Neural progenitor cell (in vitro differentiated cells): ENCODE data around the gene HPGDS. TPM values are rescaled to one million over a fixed set of nuclear protein-coding genes. Genes with fewer than 3 reads are reported as not detected.

Experiments
- DNase-seq: peaks from one replicate; pipeline ENCODE4 v3.0.0-alpha.2; 2016; ENCODE audit warnings: low spot score
- H2AFZ ChIP-seq: fragments of 200-600 bp; sonication (generic); replicated peaks from 2 replicates; pipeline ENCODE4 v1.6.1; 2016; ENCODE audit warnings: antibody characterized with exemption
- H3F3A ChIP-seq: fragments of 200-600 bp; sonication (generic); 2 replicates; pipeline ENCODE4 v1.6.1; 2016; ENCODE audit warnings: antibody characterized with exemption, low read depth
- H3K27ac ChIP-seq: fragments of 200-600 bp; sonication (generic); 2 replicates; pipeline ENCODE4 v1.5.1; 2016; ENCODE audit warnings: mild to moderate bottlenecking
- H3K27me3 ChIP-seq: fragments of 200-600 bp; sonication (generic); 2 replicates; pipeline ENCODE4 v1.6.1; 2016; ENCODE audit warnings: mild to moderate bottlenecking, moderate library complexity
- H3K36me3 ChIP-seq: fragments of 200-600 bp; sonication (generic); 2 replicates; pipeline ENCODE4 v1.5.1; 2016
- H3K4me1 ChIP-seq: fragments of 200-600 bp; sonication (generic); 2 replicates; pipeline ENCODE4 v1.6.1; 2016; ENCODE audit warnings: mixed run types
- H3K4me2 ChIP-seq: fragments of 200-600 bp; sonication (generic); 2 replicates; pipeline ENCODE4 v1.6.1; 2016
- H3K4me3 ChIP-seq: fragments of 200-600 bp; sonication (generic); 2 replicates; pipeline ENCODE4 v1.5.1; 2016
- H3K79me2 ChIP-seq: fragments of 200-600 bp; sonication (generic); 2 replicates; pipeline ENCODE4 v1.6.1; 2016; ENCODE audit warnings: low read depth
- H3K9ac ChIP-seq: fragments of 200-600 bp; sonication (generic); 2 replicates; pipeline ENCODE4 v1.6.1; 2016
- H3K9me3 ChIP-seq: fragments of 200-600 bp; sonication (generic); 2 replicates; pipeline ENCODE4 v1.5.1; 2016; ENCODE audit warnings: low read depth
- H4K20me1 ChIP-seq: fragments of 200-600 bp; sonication (generic); 2 replicates; pipeline ENCODE4 v1.6.1; 2016; ENCODE audit warnings: low read depth
- H3K27ac Mint-ChIP-seq: 3 replicates; pipeline ENCODE4 v1.8.0; 2021; ENCODE audit warnings: mixed read lengths
- H3K27me3 Mint-ChIP-seq: 2 replicates; pipeline ENCODE4 v1.8.0; 2022; ENCODE audit warnings: low read depth, mild to moderate bottlenecking, inconsistent platforms, moderate library complexity, mixed read lengths; ENCODE audit not compliant: insufficient read depth
- H3K36me3 Mint-ChIP-seq: 3 replicates; pipeline ENCODE4 v1.8.0; 2021; ENCODE audit warnings: mixed read lengths
- H3K4me1 Mint-ChIP-seq: 3 replicates; pipeline ENCODE4 v1.8.0; 2021; ENCODE audit warnings: mixed read lengths
- H3K4me3 Mint-ChIP-seq: 3 replicates; pipeline ENCODE4 v1.8.0; 2021; ENCODE audit warnings: mild to moderate bottlenecking, moderate library complexity, mixed read lengths
- H3K9me3 Mint-ChIP-seq: 3 replicates; pipeline ENCODE4 v1.8.0; 2020; ENCODE audit warnings: mixed read lengths
- CTCF ChIP-seq: fragments of 200-600 bp; sonication (generic); IDR thresholded peaks from 2 replicates; pipeline ENCODE4 v1.5.1; 2017; ENCODE audit warnings: antibody characterized with exemption, mild to moderate bottlenecking
- EZH2 ChIP-seq: fragments of 200-600 bp; sonication (generic); IDR thresholded peaks from 2 replicates; pipeline ENCODE4 v1.6.1; 2017; ENCODE audit warnings: antibody characterized with exemption, mild to moderate bottlenecking, moderate library complexity
- EZH2phosphoT487 ChIP-seq: fragments of 200-600 bp; sonication (generic); IDR thresholded peaks from 2 replicates; pipeline ENCODE4 v1.6.1; 2017; ENCODE audit warnings: antibody characterized with exemption
- total RNA-seq: library from RNA; depleted of rRNA; stranded (reverse); fragments of >200 nt; gene quantifications from 2 replicates; pipeline ENCODE4 v1.2.3, GENCODE V29; 2015; ENCODE audit warnings: low replicate concordance

The HPGDS gene
- total RNA-seq, 1 donor from 2014 or later: not detected

DNA sequence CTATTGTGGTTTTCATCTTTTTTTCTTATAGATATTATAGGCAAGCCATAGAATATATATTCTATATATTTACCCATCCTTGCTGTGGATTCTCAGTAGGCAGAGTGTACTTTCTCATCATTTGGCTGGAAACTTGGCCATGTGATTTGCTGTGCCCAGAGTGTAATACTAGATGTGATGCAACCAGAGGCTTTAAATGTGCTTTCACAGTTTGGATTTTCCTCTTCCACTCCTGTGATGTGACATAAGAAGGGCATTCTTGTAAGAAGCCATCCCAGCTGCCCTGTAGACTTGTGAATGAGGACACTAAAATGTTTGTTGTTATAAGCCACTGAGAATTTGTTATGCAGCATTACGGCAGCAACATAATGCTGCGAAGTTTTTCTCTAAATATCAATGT lies 10.4 kb upstream of the HPGDS start:
- Histone ChIP-seq H3K9ac (no peak overlapping the region), H3K27me3 (no peaks in the 10 kb centered on the region), H4K20me1 (no peaks in the 10 kb centered on the region), H3K27ac (no peak overlapping the region), H3K4me2 (no peak overlapping the region), H3K79me2 (no peaks in the 10 kb centered on the region), H3K4me1 (no peaks in the 10 kb centered on the region), H3K4me3 (no peak overlapping the region), H3F3A (no peaks in the 10 kb centered on the region), H3K36me3 (no peaks in the 10 kb centered on the region), H3K9me3 (no peaks in the 10 kb centered on the region), H2AFZ (no peak overlapping the region)
- no peak for DNase-seq
- no peak for TF ChIP-seq CTCF
- TF ChIP-seq EZH2: no peak
- TF ChIP-seq EZH2phosphoT487: no peak
- Mint-ChIP-seq H3K27me3 (no peaks in the 10 kb centered on the region), H3K27ac (no peak overlapping the region), H3K4me1 (peaks cover 10% of the 10 kb centered on the region), H3K4me3 (no peak overlapping the region), H3K36me3 (no peaks in the 10 kb centered on the region), H3K9me3 (peaks cover 2% of the 10 kb centered on the region)

GRCh38 chr4:94352163-94352562 lies 9.5 kb upstream of the HPGDS start:
- no peaks in the 10 kb centered on the region for H3K79me2 ChIP-seq
- no peaks in the 10 kb centered on the region for H3K27me3 ChIP-seq
- no peak for DNase-seq
- no peaks in the 10 kb centered on the region for H3K27me3 Mint-ChIP-seq
- peaks cover 10% of the 10 kb centered on the region for H3K4me1 Mint-ChIP-seq
- no peak overlapping the region for H3K9ac ChIP-seq
- no peak overlapping the region for H3K4me3 ChIP-seq
- H3K4me3 Mint-ChIP-seq: no peak overlapping the region
- no peaks in the 10 kb centered on the region for H3K36me3 Mint-ChIP-seq
- peaks cover 2% of the 10 kb centered on the region for H3K9me3 Mint-ChIP-seq
- H4K20me1 ChIP-seq: no peaks in the 10 kb centered on the region
- H3K27ac Mint-ChIP-seq: no peak overlapping the region
- no peaks in the 10 kb centered on the region for H3K9me3 ChIP-seq
- H3K4me1 ChIP-seq: no peaks in the 10 kb centered on the region
- no peak overlapping the region for H2AFZ ChIP-seq
- TF ChIP-seq EZH2 (no peak), EZH2phosphoT487 (no peak), CTCF (no peak)
- H3K36me3 ChIP-seq: no peaks in the 10 kb centered on the region
- no peaks in the 10 kb centered on the region for H3F3A ChIP-seq
- H3K4me2 ChIP-seq: no peak overlapping the region
- no peak overlapping the region for H3K27ac ChIP-seq

DNA sequence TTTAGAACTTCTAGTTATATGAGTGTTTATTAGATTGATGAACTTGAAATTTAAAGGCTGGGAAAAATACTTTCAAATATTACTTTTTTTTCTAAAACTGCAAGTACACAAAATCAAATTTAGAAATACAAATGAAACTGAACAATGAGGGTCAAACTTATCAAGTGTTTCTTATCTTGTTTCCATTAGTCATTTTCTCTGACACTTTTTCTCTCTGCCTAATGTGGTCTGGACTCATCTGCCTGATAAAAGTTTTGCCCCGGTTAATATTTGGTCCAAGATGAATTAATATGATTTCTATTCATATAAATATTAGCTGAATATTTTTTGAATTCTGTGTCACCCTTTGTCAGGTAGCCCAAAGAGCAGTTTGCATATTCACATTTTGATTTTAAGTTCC lies 8.7 kb upstream of the HPGDS start:
- Histone ChIP-seq H3F3A (no peaks in the 10 kb centered on the region), H3K27me3 (no peaks in the 10 kb centered on the region), H3K79me2 (no peaks in the 10 kb centered on the region), H3K9me3 (no peaks in the 10 kb centered on the region), H3K9ac (no peak overlapping the region), H2AFZ (no peak overlapping the region), H3K4me1 (no peaks in the 10 kb centered on the region), H3K4me2 (no peak overlapping the region), H3K4me3 (no peak overlapping the region), H4K20me1 (no peaks in the 10 kb centered on the region), H3K36me3 (no peaks in the 10 kb centered on the region), H3K27ac (no peak overlapping the region)
- no peak for TF ChIP-seq EZH2
- no peak for TF ChIP-seq EZH2phosphoT487
- no peak for TF ChIP-seq CTCF
- H3K27ac Mint-ChIP-seq: no peak overlapping the region
- peaks cover 10% of the 10 kb centered on the region for H3K4me1 Mint-ChIP-seq
- no peaks in the 10 kb centered on the region for H3K27me3 Mint-ChIP-seq
- no peak for DNase-seq
- no peak overlapping the region for H3K4me3 Mint-ChIP-seq
- H3K9me3 Mint-ChIP-seq: peaks cover 2% of the 10 kb centered on the region
- H3K36me3 Mint-ChIP-seq: no peaks in the 10 kb centered on the region
